PC-3 (cell line): ENCODE data around the gene SNX20. TPM values are rescaled to one million over a fixed set of nuclear protein-coding genes. Genes with fewer than 3 reads are reported as not detected.

Source experiments
- ATAC-seq: fragments of 200-7000 bp; cut with Tn5 transposase; 2 replicates; pipeline ENCODE4 v1.9.1; 2020; ENCODE audit warnings: mild to moderate bottlenecking, moderate library complexity
- BruUV-seq: library from RNA; stranded (reverse); fragments of 400-500 nt; replicated peaks from 2 replicates; lab custom pipeline; 2021; lab: Mats Ljungman, UMichigan
- CTCF ChIA-PET: fragments of 300-600 bp; sonication (Branson Sonifier 250); formaldehyde crosslinking; loops from one replicate; lab custom pipeline; 2022; ENCODE audit warnings: antibody characterized with exemption; lab: Charles Lee
- POLR2A ChIA-PET: fragments of 300-600 bp; sonication (Branson Sonifier 250); formaldehyde crosslinking; loops from one replicate; lab custom pipeline; 2022; ENCODE audit warnings: antibody characterized with exemption; ENCODE audit not compliant: unreplicated experiment; lab: Charles Lee
- DNase-seq: peaks from one replicate; pipeline ENCODE4 v3.0.0-alpha.2; 2015
- H2AFZ ChIP-seq: fragments of 300-600 bp; sonication (generic); 2 replicates; pipeline ENCODE4 v1.6.0; 2016; ENCODE audit warnings: antibody characterized with exemption, low read length
- H3F3A ChIP-seq: fragments of 300-600 bp; sonication (generic); one replicate; pipeline ENCODE4 v1.6.0; 2017; ENCODE audit warnings: antibody characterized with exemption, low read length, control low read depth, mild to moderate bottlenecking; ENCODE audit not compliant: unreplicated experiment
- H3K27ac ChIP-seq: fragments of 300-600 bp; sonication (generic); 2 replicates; pipeline ENCODE4 v1.5.1; 2016; ENCODE audit warnings: mild to moderate bottlenecking, low read length
- H3K27me3 ChIP-seq: fragments of 300-600 bp; sonication (generic); 2 replicates; pipeline ENCODE4 v1.6.1; 2016; ENCODE audit warnings: low read length, mixed read lengths
- H3K36me3 ChIP-seq: fragments of 300-600 bp; sonication (generic); 2 replicates; pipeline ENCODE4 v1.6.1; 2016; ENCODE audit warnings: low read depth, mixed run types, low read length, mixed read lengths
- H3K4me1 ChIP-seq: fragments of 300-600 bp; sonication (generic); 2 replicates; pipeline ENCODE4 v1.5.1; 2016; ENCODE audit warnings: low read length; ENCODE audit not compliant: insufficient read depth
- H3K4me2 ChIP-seq: fragments of 300-600 bp; sonication (generic); 2 replicates; pipeline ENCODE4 v1.6.0; 2016; ENCODE audit warnings: low read length
- H3K4me3 ChIP-seq: fragments of 300-600 bp; sonication (generic); 2 replicates; pipeline ENCODE4 v1.5.1; 2016; ENCODE audit warnings: mild to moderate bottlenecking, low read length, mixed read lengths
- H3K79me2 ChIP-seq: fragments of 300-600 bp; sonication (generic); 2 replicates; pipeline ENCODE4 v1.6.1; 2017; ENCODE audit warnings: low read length, mixed read lengths
- H3K9ac ChIP-seq: fragments of 300-600 bp; sonication (generic); 2 replicates; pipeline ENCODE4 v1.6.0; 2016; ENCODE audit warnings: mild to moderate bottlenecking, low read length
- H3K9me2 ChIP-seq: fragments of 300-600 bp; sonication (generic); replicated peaks from 2 replicates; pipeline ENCODE4 v1.6.1; 2016; ENCODE audit warnings: mixed run types, low read length, mixed read lengths
- H3K9me3 ChIP-seq: fragments of 300-600 bp; sonication (generic); 2 replicates; pipeline ENCODE4 v1.6.1; 2016; ENCODE audit warnings: low read length, mixed read lengths
- H4K20me1 ChIP-seq: fragments of 300-600 bp; sonication (generic); 2 replicates; pipeline ENCODE4 v1.6.1; 2016; ENCODE audit warnings: low read length, mixed read lengths
- CTCF ChIP-seq: fragments of 300-600 bp; sonication (generic); conservative IDR thresholded peaks from 2 replicates; pipeline ENCODE4 v1.5.1; 2017; ENCODE audit warnings: antibody characterized with exemption, low read depth, mild to moderate bottlenecking, low read length
- EZH2 ChIP-seq: fragments of 300-600 bp; sonication (generic); IDR thresholded peaks from one replicate; pipeline ENCODE4 v1.6.1; 2017; ENCODE audit warnings: antibody characterized with exemption, mild to moderate bottlenecking, low read length; ENCODE audit not compliant: unreplicated experiment
- EZH2phosphoT487 ChIP-seq: fragments of 300-600 bp; sonication (generic); IDR thresholded peaks from 2 replicates; pipeline ENCODE4 v1.6.1; 2018; ENCODE audit warnings: mild to moderate bottlenecking, antibody characterized with exemption, low read length, borderline replicate concordance
- intact Hi-C: fragments of 100-400 bp; cut with micrococcal nuclease; formaldehyde crosslinking; loops from 2 replicates; pipeline ENCODE4 v1.9.0; 2023
- total RNA-seq: library from RNA; depleted of rRNA; stranded (reverse); fragments of >200 nt; gene quantifications from 2 replicates; pipeline ENCODE4 v1.2.3, GENCODE V29; 2014

SNX20 gene
- total RNA-seq, 1 experiment from 2014 or later: not detected

GRCh38 chr16:50696575-50697420 is 15.7 kb upstream of the SNX20 start:
- Histone ChIP-seq H3K36me3 (no peaks in the 10 kb centered on the region), H3K9ac (no peak overlapping the region), H4K20me1 (no peaks in the 10 kb centered on the region), H3K79me2 (no peaks in the 10 kb centered on the region), H3K4me3 (no peak overlapping the region), H3K4me2 (no peak overlapping the region), H3K4me1 (no peaks in the 10 kb centered on the region), H3K9me2 (no peaks in the 10 kb centered on the region), H3K9me3 (no peaks in the 10 kb centered on the region), H3F3A (no peaks in the 10 kb centered on the region), H3K27me3 (no peaks in the 10 kb centered on the region), H3K27ac (no peak overlapping the region), H2AFZ (no peak overlapping the region)
- peak; percentile 38 for ATAC-seq
- DNase-seq: peak; percentile 42
- no TSS peak for BruUV-seq
- TF ChIP-seq CTCF: no peak
- TF ChIP-seq EZH2: no peak
- TF ChIP-seq EZH2phosphoT487: no peak
- intact Hi-C loops: no loop called here
- POLR2A ChIA-PET: no interaction called here
- CTCF ChIA-PET: no interaction called here

- CTCF ChIA-PET: no interaction called here
Measured at GRCh38 chr16:50696126-50696525, 15.0 kb upstream of the SNX20 start.

More at GRCh38 chr16:50696126-50696525, 15.0 kb upstream of the SNX20 start:
- Histone ChIP-seq H3K36me3 (no peaks in the 10 kb centered on the region), H3F3A (no peaks in the 10 kb centered on the region), H3K4me3 (no peak overlapping the region), H2AFZ (no peak overlapping the region), H3K27ac (no peak overlapping the region), H3K9ac (no peak overlapping the region), H3K9me2 (no peaks in the 10 kb centered on the region), H3K4me1 (no peaks in the 10 kb centered on the region), H3K79me2 (no peaks in the 10 kb centered on the region), H4K20me1 (no peaks in the 10 kb centered on the region), H3K27me3 (no peaks in the 10 kb centered on the region), H3K4me2 (no peak overlapping the region), H3K9me3 (no peaks in the 10 kb centered on the region)
- POLR2A ChIA-PET: no interaction called here
- ATAC-seq: no peak
- intact Hi-C loops: no loop called here
- DNase-seq: no peak
- no TSS peak for BruUV-seq
- TF ChIP-seq EZH2phosphoT487 (no peak), EZH2 (no peak), CTCF (no peak)
